Sigmoid colon (tissue), 4 donors: Measurements from ENCODE around the gene AURKB.

Experiments
- CTCF ChIP-seq, 4 experiments: fragments of 450-650 bp in 3 of 4; fragments of 200-600 bp in 1 of 4; IDR thresholded peaks; one replicate each; pipeline ENCODE4 v1.5.1; 2016 to 2019; ENCODE audit warnings: antibody characterized with exemption in 4 of 4, mild to moderate bottlenecking in 3 of 4, moderate library complexity in 2 of 4
- EP300 ChIP-seq, 4 donors: sonication (generic); formaldehyde crosslinking; IDR thresholded peaks; one replicate each; pipeline ENCODE4 v1.6.1; 2017; ENCODE audit warnings: antibody characterized with exemption in 4 of 4
- POLR2AphosphoS5 ChIP-seq, 4 donors: sonication (generic); formaldehyde crosslinking; IDR thresholded peaks; one replicate each; pipeline ENCODE4 v1.6.1; 2017; ENCODE audit warnings: antibody characterized with exemption in 4 of 4

- TF ChIP-seq EP300 (IDR thresholded peaks at IDR 0.05) (no peak), CTCF (IDR thresholded peaks at IDR 0.05) (no peak), POLR2AphosphoS5 (IDR thresholded peaks at IDR 0.05) (peak in 3 of 4 donors; percentile 30 to 51 (median 40))
These were observed 10.6 kb upstream of the AURKB start for GRCh38 chr17:8220783-8221662.
